PC-9 (cell line): ENCODE measurements around the gene ACSM2B.
"Not testable (repeated sequence)": the region's sequence is repeated elsewhere in the genome, so short reads cannot be mapped to it uniquely, and the experiment has no call there.

Experiments
- CTCF ChIP-seq: fragments of 200-600 bp; sonication (generic); conservative IDR thresholded peaks from 2 replicates; pipeline ENCODE4 v1.6.1; 2017; ENCODE audit warnings: mixed run types, antibody characterized with exemption, mild to moderate bottlenecking, moderate library complexity
- EZH2 ChIP-seq: fragments of 200-600 bp; sonication (generic); IDR thresholded peaks from 2 replicates; pipeline ENCODE4 v1.8.0; 2017; ENCODE audit warnings: antibody characterized with exemption, low read depth

GRCh38 chr16:20546951-20547350 lies 29.2 kb downstream of the ACSM2B start:
- not testable (repeated sequence) for TF ChIP-seq CTCF, EZH2
